OCI-LY3 (cell line): ENCODE measurements around the gene CENPE.

Experiments used
- H2AFZ ChIP-seq: fragments of 200-600, 300-600 bp; shearing (Covaris generic); 2 replicates; pipeline ENCODE4 v1.6.0; 2014; ENCODE audit warnings: antibody characterized with exemption, low read depth, low read length
- H3K27ac ChIP-seq: fragments of 200-600, 300-600 bp; sonication (generic); 2 replicates; pipeline ENCODE4 v1.5.1; 2014; ENCODE audit warnings: mild to moderate bottlenecking, low read length, moderate library complexity, mixed read lengths
- H3K27me3 ChIP-seq: fragments of 200-600, 300-600 bp; sonication (generic); 2 replicates; pipeline ENCODE4 v1.6.1; 2014; ENCODE audit warnings: low read depth, low read length, mixed read lengths
- H3K36me3 ChIP-seq: fragments of 200-600, 300-600 bp; sonication (generic); replicated peaks from 2 replicates; pipeline ENCODE3; 2014; ENCODE audit warnings: low read depth, low read length, mixed read lengths
- H3K4me1 ChIP-seq: fragments of 300-600, 200-600 bp; sonication (generic); 2 replicates; pipeline ENCODE4 v1.6.1; 2014; ENCODE audit warnings: low read length, mixed read lengths
- H3K4me2 ChIP-seq: fragments of 200-600, 300-600 bp; sonication (generic); 2 replicates; pipeline ENCODE4 v1.6.1; 2014; ENCODE audit warnings: low read length, mixed read lengths
- H3K4me3 ChIP-seq: fragments of 300-600, 200-600 bp; sonication (generic); 2 replicates; pipeline ENCODE4 v1.5.1; 2014; ENCODE audit warnings: antibody characterized with exemption, mild to moderate bottlenecking, low read length, moderate library complexity
- H3K79me2 ChIP-seq: fragments of 300-600, 200-600 bp; shearing (Covaris generic); 2 replicates; pipeline ENCODE4 v1.6.1; 2014; ENCODE audit warnings: mild to moderate bottlenecking, low read length, mixed read lengths
- H3K9ac ChIP-seq: fragments of 300-600, 200-600 bp; shearing (Covaris generic); 2 replicates; pipeline ENCODE4 v1.6.0; 2014; ENCODE audit warnings: mild to moderate bottlenecking, low read length, moderate library complexity
- H3K9me3 ChIP-seq: fragments of 200-600, 300-600 bp; shearing (Covaris generic); 2 replicates; pipeline ENCODE4 v1.6.1; 2014; ENCODE audit warnings: low read length, mixed read lengths; ENCODE audit not compliant: insufficient read depth
- H4K20me1 ChIP-seq: fragments of 200-600, 300-600 bp; sonication (generic); 2 replicates; pipeline ENCODE4 v1.6.1; 2016; ENCODE audit warnings: low read length, mixed read lengths; ENCODE audit not compliant: insufficient read depth
- EZH2phosphoT487 ChIP-seq: fragments of 200-600 bp; shearing (Covaris generic); IDR thresholded peaks from 2 replicates; pipeline ENCODE4 v1.6.1; 2018; ENCODE audit warnings: antibody characterized with exemption, mixed run types, low read depth
- TF ChIP-seq, protein P1 (sequence below): fragments of 200-600, 300-600 bp; sonication (generic); IDR thresholded peaks from 2 replicates; pipeline ENCODE4 v1.5.1; 2014; ENCODE audit warnings: antibody characterized with exemption, low read length, low read depth

CENPE gene

DNA sequence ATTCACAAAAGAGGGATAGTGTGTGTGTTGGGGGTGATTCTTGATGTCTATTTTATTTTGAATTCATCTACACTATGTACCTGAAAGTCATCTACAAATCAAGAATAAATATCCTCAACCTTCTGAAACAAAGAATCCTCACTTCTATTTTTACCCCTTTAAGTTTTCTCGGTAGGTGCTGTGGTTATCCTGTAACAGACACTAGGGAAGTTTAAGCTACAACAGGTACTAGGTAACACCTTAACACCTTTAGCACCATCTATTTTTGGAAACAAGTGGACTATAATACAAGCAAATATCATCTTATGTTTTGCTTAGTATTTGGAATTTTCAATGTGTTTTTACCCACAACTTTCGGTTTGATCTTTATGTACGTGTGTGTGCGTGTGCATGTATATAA is 86.5 kb downstream of the CENPE start:
- H3K27ac ChIP-seq, result no peak overlapping the region
- H3K79me2 ChIP-seq, result no peaks in the 10 kb centered on the region
- H3K4me2 ChIP-seq, result no peak overlapping the region
- H3K27me3 ChIP-seq, result no peaks in the 10 kb centered on the region
- no peak overlapping the region for H3K4me3 ChIP-seq
- H2AFZ ChIP-seq, result no peak overlapping the region
- no peaks in the 10 kb centered on the region for H3K4me1 ChIP-seq
- H3K9ac ChIP-seq, result no peak overlapping the region
- no peaks in the 10 kb centered on the region for H4K20me1 ChIP-seq
- no peaks in the 10 kb centered on the region for H3K9me3 ChIP-seq
- no peak for TF ChIP-seq EZH2phosphoT487
- TF ChIP-seq, protein P1, sequence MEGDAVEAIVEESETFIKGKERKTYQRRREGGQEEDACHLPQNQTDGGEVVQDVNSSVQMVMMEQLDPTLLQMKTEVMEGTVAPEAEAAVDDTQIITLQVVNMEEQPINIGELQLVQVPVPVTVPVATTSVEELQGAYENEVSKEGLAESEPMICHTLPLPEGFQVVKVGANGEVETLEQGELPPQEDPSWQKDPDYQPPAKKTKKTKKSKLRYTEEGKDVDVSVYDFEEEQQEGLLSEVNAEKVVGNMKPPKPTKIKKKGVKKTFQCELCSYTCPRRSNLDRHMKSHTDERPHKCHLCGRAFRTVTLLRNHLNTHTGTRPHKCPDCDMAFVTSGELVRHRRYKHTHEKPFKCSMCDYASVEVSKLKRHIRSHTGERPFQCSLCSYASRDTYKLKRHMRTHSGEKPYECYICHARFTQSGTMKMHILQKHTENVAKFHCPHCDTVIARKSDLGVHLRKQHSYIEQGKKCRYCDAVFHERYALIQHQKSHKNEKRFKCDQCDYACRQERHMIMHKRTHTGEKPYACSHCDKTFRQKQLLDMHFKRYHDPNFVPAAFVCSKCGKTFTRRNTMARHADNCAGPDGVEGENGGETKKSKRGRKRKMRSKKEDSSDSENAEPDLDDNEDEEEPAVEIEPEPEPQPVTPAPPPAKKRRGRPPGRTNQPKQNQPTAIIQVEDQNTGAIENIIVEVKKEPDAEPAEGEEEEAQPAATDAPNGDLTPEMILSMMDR, result no peak
- peaks cover 52% of the 10 kb centered on the region for H3K36me3 ChIP-seq

DNA sequence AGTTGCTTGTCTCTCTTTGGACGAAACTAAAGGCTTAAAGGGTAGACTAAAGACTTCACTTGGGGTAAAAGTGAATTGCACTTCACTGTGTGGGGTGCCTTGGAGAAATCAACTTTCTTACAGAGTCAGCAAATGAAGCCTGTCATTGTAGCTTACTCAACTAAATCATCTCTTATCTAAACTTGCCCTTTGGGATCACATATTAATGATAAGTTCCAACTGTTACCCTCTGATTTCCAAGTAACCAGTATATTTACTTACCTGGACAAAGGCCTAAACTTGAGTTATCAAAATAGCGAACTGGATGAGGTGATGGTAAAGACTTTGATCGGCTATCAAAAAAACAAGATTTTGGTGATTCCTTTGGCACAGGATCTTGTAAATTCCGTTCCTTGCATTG is 89.6 kb downstream of the CENPE start:
- no peak overlapping the region for H2AFZ ChIP-seq
- H3K4me1 ChIP-seq, result no peaks in the 10 kb centered on the region
- TF ChIP-seq, protein P1, result no peak
- no peak for TF ChIP-seq EZH2phosphoT487
- H4K20me1 ChIP-seq, result no peaks in the 10 kb centered on the region
- H3K4me3 ChIP-seq, result no peak overlapping the region
- no peaks in the 10 kb centered on the region for H3K79me2 ChIP-seq
- peaks cover 40% of the 10 kb centered on the region for H3K36me3 ChIP-seq
- no peaks in the 10 kb centered on the region for H3K9me3 ChIP-seq
- no peak overlapping the region for H3K27ac ChIP-seq
- no peaks in the 10 kb centered on the region for H3K27me3 ChIP-seq
- no peak overlapping the region for H3K9ac ChIP-seq
- H3K4me2 ChIP-seq, result no peak overlapping the region

DNA sequence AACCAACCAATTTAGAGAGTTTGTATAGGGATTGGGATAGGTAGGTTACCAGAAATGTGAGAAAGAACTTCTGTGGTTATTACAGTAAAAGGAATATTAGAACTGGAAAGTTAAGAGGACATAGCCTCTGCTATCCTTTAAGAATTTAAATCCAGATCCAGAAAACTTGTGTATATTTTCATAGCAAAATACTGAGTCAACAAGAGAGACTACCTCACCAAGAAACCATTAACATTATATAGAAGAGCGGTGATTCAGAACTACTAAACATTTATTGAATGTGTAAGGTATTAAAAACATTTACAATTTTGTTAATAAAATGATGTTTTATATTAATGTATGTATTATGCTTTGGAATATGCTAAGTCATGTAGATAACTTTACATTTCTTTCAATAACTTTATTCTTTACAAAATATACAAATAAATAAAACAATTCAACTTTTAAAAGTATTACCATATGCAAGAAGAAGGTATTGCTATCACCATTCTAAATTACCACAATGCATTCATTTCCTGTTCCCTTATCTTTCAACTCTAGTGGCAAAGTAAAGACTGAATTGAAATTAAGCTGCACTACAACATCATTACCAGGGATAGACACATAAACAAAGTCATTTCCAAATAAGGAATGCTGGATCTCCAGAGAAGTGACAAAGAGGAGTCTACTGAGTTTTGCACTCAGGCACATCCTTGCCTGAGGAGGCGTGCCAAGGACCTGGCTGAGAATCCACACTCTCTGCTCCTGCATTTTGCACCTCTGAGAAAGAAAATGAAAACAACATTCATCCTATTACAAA is 92.4 kb downstream of the CENPE start:
- Histone ChIP-seq H3K4me1 (no peaks in the 10 kb centered on the region), H3K79me2 (no peaks in the 10 kb centered on the region), H3K4me2 (no peak overlapping the region)

DNA sequence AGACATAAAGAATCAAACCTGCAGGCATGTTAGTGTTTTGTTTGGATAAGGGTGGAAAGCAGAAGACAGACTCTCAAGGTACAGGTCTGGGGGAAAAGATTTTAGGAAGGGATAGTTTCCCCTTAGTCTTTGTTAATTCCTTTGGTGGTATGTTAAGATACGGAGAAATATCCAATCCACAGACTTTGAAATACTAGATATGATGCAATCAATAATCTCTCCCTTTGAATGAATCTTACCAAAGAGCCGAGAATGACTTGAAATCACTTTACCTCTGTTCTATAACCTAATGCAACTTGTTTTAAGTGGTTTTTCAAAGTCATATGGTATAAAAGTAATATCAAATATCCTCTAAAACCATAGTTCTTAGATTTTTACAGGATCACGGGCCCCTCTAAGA is 93.3 kb downstream of the CENPE start:
- H3K27ac ChIP-seq, result no peak overlapping the region
- no peak overlapping the region for H3K9ac ChIP-seq
- H2AFZ ChIP-seq, result no peak overlapping the region
- H3K79me2 ChIP-seq, result no peaks in the 10 kb centered on the region
- H3K4me3 ChIP-seq, result no peak overlapping the region
- no peak overlapping the region for H3K4me2 ChIP-seq
- H3K36me3 ChIP-seq, result peaks cover 31% of the 10 kb centered on the region
- H3K4me1 ChIP-seq, result no peaks in the 10 kb centered on the region
- H4K20me1 ChIP-seq, result no peaks in the 10 kb centered on the region
- TF ChIP-seq EZH2phosphoT487, result no peak
- TF ChIP-seq, protein P1, result no peak
- no peaks in the 10 kb centered on the region for H3K9me3 ChIP-seq
- no peaks in the 10 kb centered on the region for H3K27me3 ChIP-seq

More for the DNA sequence above, 92.4 kb downstream of the CENPE start:
- Histone ChIP-seq H3K9ac (no peak overlapping the region), H3K9me3 (no peaks in the 10 kb centered on the region), H3K27me3 (no peaks in the 10 kb centered on the region), H2AFZ (no peak overlapping the region), H3K36me3 (peaks cover 36% of the 10 kb centered on the region), H3K27ac (no peak overlapping the region), H4K20me1 (no peaks in the 10 kb centered on the region), H3K4me3 (no peak overlapping the region)
- no peak for TF ChIP-seq EZH2phosphoT487
- TF ChIP-seq, protein P1, result no peak
